Erythroblast (primary cell): Measurements from ENCODE around the gene MYH7.

Experiments
- GATA1 ChIP-seq: IDR thresholded peaks from 2 replicates; pipeline ENCODE4 v1.6.1; 2011; ENCODE audit warnings: low read depth, mild to moderate bottlenecking, control low read depth, low read length, moderate library complexity
- POLR2A ChIP-seq: IDR thresholded peaks from 2 replicates; pipeline ENCODE4 v1.6.1; 2011; ENCODE audit warnings: mild to moderate bottlenecking, low read length

- TF ChIP-seq POLR2A (no peak), GATA1 (no peak)
Measured at GRCh38 chr14:23372509-23372908, 63.0 kb downstream of the MYH7 start, which contains the start of gene IL25.
